DOHH2 (cell line): ENCODE results near the gene TMEM87B.

Experiments
- EZH2phosphoT487 ChIP-seq: fragments of 200-600 bp; sonication (generic); IDR thresholded peaks from 2 replicates; pipeline ENCODE4 v1.6.1; 2017; ENCODE audit warnings: borderline replicate concordance, mild to moderate bottlenecking, antibody characterized with exemption, low read length, moderate library complexity, mixed read lengths
- TF ChIP-seq, protein P1 (sequence below): fragments of 200-600 bp; sonication (generic); IDR thresholded peaks from one replicate; pipeline ENCODE4 v1.5.1; 2014; ENCODE audit warnings: antibody characterized with exemption, mild to moderate bottlenecking, low read depth, low read length; ENCODE audit not compliant: poor library complexity, severe bottlenecking

GRCh38 chr2:112056626-112056987, 1.5 kb downstream of the TMEM87B start:
- TF ChIP-seq, protein P1, sequence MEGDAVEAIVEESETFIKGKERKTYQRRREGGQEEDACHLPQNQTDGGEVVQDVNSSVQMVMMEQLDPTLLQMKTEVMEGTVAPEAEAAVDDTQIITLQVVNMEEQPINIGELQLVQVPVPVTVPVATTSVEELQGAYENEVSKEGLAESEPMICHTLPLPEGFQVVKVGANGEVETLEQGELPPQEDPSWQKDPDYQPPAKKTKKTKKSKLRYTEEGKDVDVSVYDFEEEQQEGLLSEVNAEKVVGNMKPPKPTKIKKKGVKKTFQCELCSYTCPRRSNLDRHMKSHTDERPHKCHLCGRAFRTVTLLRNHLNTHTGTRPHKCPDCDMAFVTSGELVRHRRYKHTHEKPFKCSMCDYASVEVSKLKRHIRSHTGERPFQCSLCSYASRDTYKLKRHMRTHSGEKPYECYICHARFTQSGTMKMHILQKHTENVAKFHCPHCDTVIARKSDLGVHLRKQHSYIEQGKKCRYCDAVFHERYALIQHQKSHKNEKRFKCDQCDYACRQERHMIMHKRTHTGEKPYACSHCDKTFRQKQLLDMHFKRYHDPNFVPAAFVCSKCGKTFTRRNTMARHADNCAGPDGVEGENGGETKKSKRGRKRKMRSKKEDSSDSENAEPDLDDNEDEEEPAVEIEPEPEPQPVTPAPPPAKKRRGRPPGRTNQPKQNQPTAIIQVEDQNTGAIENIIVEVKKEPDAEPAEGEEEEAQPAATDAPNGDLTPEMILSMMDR, result no peak
- TF ChIP-seq EZH2phosphoT487, result no peak
